Measurements from ENCODE around the gene PPIH.

Gene PPIH

DNA sequence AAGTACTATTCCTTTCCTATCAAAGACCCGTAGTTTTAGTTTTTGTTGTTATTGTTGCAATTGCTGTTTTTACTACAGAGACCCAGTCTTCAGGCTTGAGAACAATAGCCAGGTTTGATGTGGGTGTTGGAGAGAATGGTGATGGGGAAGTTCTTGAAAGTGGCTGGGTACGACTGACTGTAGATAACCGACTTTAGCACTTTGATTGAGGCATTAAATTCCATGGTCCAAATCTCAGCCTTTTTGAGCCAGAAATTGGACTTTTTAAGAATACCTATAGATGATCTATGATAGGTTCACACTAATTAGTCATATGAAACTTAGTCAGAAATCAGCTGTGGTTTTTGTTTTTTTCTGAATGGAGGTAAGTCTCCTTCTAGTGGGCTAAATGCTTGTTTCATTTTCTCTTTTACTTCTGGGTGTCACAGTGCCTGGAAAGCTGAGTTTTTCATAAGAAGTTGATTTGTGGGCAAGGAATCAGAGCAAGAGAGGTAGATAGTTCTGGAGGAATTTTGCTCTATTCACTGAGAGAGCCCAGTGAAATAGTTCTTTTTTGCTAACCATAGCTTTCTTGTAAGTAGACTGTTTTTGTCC is 2.8 kb downstream of the PPIH start:
- peaks cover 14% of the 10 kb centered on the region; the same call in 1 of the 2 replicates for H3K36me3 ChIP-seq (ENCODE audit: insufficient read depth, low read length)
- H3K27ac ChIP-seq (ENCODE audit: low read depth, low read length): no peak overlapping the region
- peaks cover 17% of the 10 kb centered on the region for H3K4me1 ChIP-seq (ENCODE audit: control insufficient read depth, insufficient read depth, low read length, unreplicated experiment)
- H2AFZ ChIP-seq (ENCODE audit: low read length, unreplicated experiment): no peak overlapping the region
- H3K4me3 ChIP-seq (ENCODE audit: low read depth, low read length): no peak overlapping the region
- peaks cover 27% of the 10 kb centered on the region for H3K79me2 ChIP-seq (ENCODE audit: control insufficient read depth, insufficient read depth, low read length, unreplicated experiment)
- H3K27me3 ChIP-seq (ENCODE audit: insufficient read depth, low read length): no peaks in the 10 kb centered on the region

DNA sequence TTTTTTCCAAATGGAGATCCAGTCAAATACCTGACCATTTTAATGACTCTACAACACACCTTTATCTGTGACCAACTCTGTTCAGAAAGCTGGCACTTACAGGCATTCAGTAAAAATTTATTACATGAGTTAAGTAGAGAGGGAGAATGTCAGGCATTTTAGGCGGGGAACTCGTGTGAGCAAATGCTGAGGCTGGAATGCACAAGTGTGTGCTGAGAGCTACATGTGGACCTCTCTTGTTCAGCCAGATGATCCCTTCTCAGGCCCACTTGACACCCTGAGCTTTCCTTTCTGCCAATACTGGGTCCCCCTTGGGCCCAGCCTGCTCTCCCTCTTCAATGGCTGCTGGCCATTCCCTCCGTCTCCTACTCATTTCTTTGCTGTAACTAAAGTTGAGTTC is 11.7 kb downstream of the PPIH start:
- H3K4me1 ChIP-seq (ENCODE audit: control insufficient read depth, insufficient read depth, low read length, unreplicated experiment): no peaks in the 10 kb centered on the region
- no peaks in the 10 kb centered on the region for H3K79me2 ChIP-seq (ENCODE audit: control insufficient read depth, insufficient read depth, low read length, unreplicated experiment)
- H3K36me3 ChIP-seq (ENCODE audit: insufficient read depth, low read length): peaks cover 4% of the 10 kb centered on the region; the same call in 1 of the 2 replicates
- H3K27me3 ChIP-seq (ENCODE audit: insufficient read depth, low read length): no peaks in the 10 kb centered on the region
- H3K4me3 ChIP-seq (ENCODE audit: low read depth, low read length): no peak overlapping the region
- no peak overlapping the region for H2AFZ ChIP-seq (ENCODE audit: low read length, unreplicated experiment)
- H3K27ac ChIP-seq (ENCODE audit: low read depth, low read length): no peak overlapping the region

DNA sequence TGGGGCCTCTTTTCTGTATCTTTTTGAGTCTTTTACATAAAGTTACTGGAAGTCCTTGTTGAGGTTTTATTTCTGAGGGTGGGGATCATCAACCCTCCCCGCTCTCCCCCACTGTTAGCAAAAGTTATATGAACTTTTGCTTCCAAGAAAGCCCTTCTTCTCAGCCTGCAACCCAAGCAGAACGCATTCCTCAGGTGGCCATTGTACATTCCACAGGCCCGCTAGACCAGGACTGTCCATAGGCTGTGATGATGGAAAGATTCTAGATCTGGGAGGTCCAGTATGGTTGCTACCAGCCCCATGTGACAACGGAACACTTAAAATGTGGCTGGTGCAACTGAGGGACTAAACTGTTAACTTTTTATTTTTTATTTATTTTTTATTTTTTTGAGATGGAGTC is 12.2 kb downstream of the PPIH start:
- Histone ChIP-seq H3K4me1 (ENCODE audit: control insufficient read depth, insufficient read depth, low read length, unreplicated experiment) (no peaks in the 10 kb centered on the region), H3K79me2 (ENCODE audit: control insufficient read depth, insufficient read depth, low read length, unreplicated experiment) (no peaks in the 10 kb centered on the region), H3K27ac (ENCODE audit: low read depth, low read length) (no peak overlapping the region), H3K36me3 (ENCODE audit: insufficient read depth, low read length) (peaks cover 7% of the 10 kb centered on the region; the same call in 1 of the 2 replicates), H2AFZ (ENCODE audit: low read length, unreplicated experiment) (no peak overlapping the region), H3K4me3 (ENCODE audit: low read depth, low read length) (no peak overlapping the region), H3K27me3 (ENCODE audit: insufficient read depth, low read length) (no peaks in the 10 kb centered on the region)

DNA sequence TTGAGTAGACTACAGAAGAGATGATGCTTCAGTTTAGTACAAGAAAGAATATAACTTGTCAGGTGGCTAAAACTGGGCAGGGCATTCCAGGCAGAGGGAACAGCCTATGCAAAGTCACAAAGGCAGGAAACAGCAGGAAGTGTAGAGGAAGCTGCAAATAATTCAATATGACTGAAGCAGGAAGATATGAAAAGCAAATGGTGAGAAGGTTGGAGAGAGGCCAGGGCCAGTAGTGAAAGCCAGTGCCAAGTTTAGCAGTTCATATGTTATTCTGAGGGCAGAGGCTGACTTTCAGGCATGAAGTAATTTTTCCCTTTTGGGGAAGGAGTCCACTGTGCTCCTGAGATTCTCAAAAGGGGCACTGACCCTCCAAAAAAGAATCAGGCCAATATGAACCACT is 16.0 kb downstream of the PPIH start:
- Histone ChIP-seq H3K27ac (ENCODE audit: low read depth, low read length) (no peak overlapping the region), H2AFZ (ENCODE audit: low read length, unreplicated experiment) (no peak overlapping the region), H3K27me3 (ENCODE audit: insufficient read depth, low read length) (no peaks in the 10 kb centered on the region), H3K79me2 (ENCODE audit: control insufficient read depth, insufficient read depth, low read length, unreplicated experiment) (no peaks in the 10 kb centered on the region), H3K4me3 (ENCODE audit: low read depth, low read length) (no peak overlapping the region), H3K4me1 (ENCODE audit: control insufficient read depth, insufficient read depth, low read length, unreplicated experiment) (no peaks in the 10 kb centered on the region), H3K36me3 (ENCODE audit: insufficient read depth, low read length) (peaks cover 9% of the 10 kb centered on the region; the same call in 1 of the 2 replicates)

DNA sequence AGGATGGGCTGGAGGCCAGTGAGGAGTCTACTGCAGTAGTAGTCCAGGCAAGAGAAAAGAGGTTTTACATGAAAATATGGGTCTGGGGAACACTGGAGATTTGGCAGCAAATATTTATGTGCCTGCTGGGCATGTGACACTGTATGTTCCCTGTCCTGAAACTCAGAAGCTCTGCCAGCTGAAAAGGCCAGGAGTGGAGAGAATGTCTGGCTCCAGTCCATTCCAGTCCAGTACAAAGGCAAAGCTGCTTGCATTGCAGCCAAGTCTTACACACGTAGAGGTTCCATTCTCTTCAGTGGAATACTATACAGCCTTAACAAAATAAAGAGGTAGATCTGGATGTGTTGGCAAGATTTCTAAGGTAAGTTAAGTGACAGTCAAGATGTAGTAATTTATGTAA is 16.5 kb downstream of the PPIH start:
- H3K27me3 ChIP-seq (ENCODE audit: insufficient read depth, low read length): no peaks in the 10 kb centered on the region
- H3K79me2 ChIP-seq (ENCODE audit: control insufficient read depth, insufficient read depth, low read length, unreplicated experiment): peaks cover under 1% of the 10 kb centered on the region
- peaks cover 9% of the 10 kb centered on the region; the same call in 1 of the 2 replicates for H3K36me3 ChIP-seq (ENCODE audit: insufficient read depth, low read length)
- no peak overlapping the region for H3K27ac ChIP-seq (ENCODE audit: low read depth, low read length)
- no peak overlapping the region for H3K4me3 ChIP-seq (ENCODE audit: low read depth, low read length)
- peaks cover 3% of the 10 kb centered on the region for H3K4me1 ChIP-seq (ENCODE audit: control insufficient read depth, insufficient read depth, low read length, unreplicated experiment)
- H2AFZ ChIP-seq (ENCODE audit: low read length, unreplicated experiment): no peak overlapping the region

DNA sequence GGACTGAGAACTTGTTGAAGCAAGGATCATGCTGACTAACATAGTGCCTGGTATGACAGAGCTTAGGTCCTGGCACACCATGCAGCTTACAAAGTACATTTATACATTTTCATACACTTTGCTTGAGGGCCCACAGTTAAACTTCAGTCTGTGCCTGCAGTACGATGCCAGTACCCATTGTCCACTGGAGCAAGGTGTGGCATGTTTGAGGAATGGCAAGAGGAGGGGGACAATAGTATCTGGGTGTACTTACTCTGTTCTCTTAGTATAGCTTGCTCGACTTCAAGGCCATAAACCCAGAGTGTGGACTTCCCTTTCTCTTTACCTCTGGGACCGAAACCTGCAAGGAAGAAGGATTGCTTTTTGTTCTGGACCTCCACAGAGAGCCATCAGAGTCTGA is 17.2 kb downstream of the PPIH start:
- Histone ChIP-seq H3K36me3 (ENCODE audit: insufficient read depth, low read length) (0 out of 2 replicates have a peak, but pooled peaks cover 9% of the 10 kb centered on the region), H2AFZ (ENCODE audit: low read length, unreplicated experiment) (no peak overlapping the region), H3K4me3 (ENCODE audit: low read depth, low read length) (no peak overlapping the region), H3K27me3 (ENCODE audit: insufficient read depth, low read length) (no peaks in the 10 kb centered on the region), H3K27ac (ENCODE audit: low read depth, low read length) (no peak overlapping the region), H3K79me2 (ENCODE audit: control insufficient read depth, insufficient read depth, low read length, unreplicated experiment) (peaks cover 7% of the 10 kb centered on the region), H3K4me1 (ENCODE audit: control insufficient read depth, insufficient read depth, low read length, unreplicated experiment) (peaks cover 10% of the 10 kb centered on the region)

DNA sequence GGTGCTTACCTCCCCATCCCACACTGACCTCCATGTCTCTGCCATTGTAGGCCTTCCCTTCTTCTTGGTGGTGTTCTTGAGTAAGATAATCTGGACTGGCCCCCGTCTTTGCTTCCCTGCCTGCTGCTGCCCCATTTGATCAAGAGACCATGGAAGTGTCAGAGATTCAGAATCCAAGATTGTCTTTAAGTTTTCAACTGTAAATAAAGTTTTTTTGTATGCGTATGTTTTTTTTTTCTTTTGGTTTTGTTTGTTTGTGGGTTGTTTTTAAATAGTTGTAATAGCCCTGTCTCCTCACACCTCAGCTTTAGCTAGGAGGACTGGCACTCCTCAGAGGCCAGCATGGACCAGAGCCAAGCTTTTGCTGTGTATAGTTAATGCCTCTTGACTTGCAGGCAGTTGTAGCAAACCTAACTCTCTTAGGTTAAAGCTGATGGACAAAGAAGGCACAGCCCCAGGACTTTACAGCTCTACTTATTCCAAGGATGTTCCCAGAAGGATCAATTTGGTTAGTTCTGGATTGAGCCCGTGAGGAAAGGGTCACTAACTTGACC is 18.4 kb downstream of the PPIH start:
- Histone ChIP-seq H3K4me3 (ENCODE audit: low read depth, low read length) (no peak overlapping the region), H2AFZ (ENCODE audit: low read length, unreplicated experiment) (no peak overlapping the region), H3K27me3 (ENCODE audit: insufficient read depth, low read length) (no peaks in the 10 kb centered on the region), H3K4me1 (ENCODE audit: control insufficient read depth, insufficient read depth, low read length, unreplicated experiment) (peaks cover 15% of the 10 kb centered on the region), H3K36me3 (ENCODE audit: insufficient read depth, low read length) (0 out of 2 replicates have a peak, but pooled peaks cover 9% of the 10 kb centered on the region), H3K79me2 (ENCODE audit: control insufficient read depth, insufficient read depth, low read length, unreplicated experiment) (peaks cover 18% of the 10 kb centered on the region), H3K27ac (ENCODE audit: low read depth, low read length) (no peak overlapping the region)

DNA sequence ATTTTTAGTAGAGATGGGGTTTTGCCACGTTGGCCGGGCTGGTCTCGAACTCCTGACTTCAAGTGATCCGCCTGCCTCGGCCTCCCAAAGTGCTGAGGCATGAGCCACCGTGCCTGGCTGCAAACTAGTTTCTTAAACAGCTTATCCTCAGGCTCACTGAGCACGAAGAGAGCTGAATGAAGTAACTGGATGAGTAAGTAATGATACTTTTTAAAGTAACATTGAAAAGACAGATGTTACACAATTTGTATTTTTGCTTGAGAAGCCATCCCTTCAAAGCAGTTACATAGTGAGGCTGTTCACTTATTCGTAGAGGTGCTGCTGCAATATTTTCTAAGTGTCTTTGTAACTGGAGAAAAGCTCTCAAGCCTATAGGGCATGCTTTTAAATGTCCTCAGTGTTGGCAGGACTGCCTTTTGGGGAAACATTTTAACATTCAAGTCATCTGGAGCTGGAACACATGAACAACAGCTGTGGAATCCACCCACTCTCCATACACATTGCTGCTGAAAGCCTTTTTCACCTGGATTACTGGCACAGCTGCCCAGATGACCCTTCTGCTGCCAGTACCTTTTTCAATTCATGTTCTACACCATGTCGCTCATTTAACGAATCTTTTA is 21.3 kb downstream of the PPIH start:
- Histone ChIP-seq H3K27ac (ENCODE audit: low read depth, low read length) (no peak overlapping the region), H3K36me3 (ENCODE audit: insufficient read depth, low read length) (peaks cover 18% of the 10 kb centered on the region), H2AFZ (ENCODE audit: low read length, unreplicated experiment) (no peak overlapping the region), H3K4me3 (ENCODE audit: low read depth, low read length) (no peak overlapping the region), H3K79me2 (ENCODE audit: control insufficient read depth, insufficient read depth, low read length, unreplicated experiment) (peaks cover 34% of the 10 kb centered on the region), H3K27me3 (ENCODE audit: insufficient read depth, low read length) (no peaks in the 10 kb centered on the region), H3K4me1 (ENCODE audit: control insufficient read depth, insufficient read depth, low read length, unreplicated experiment) (peaks cover 18% of the 10 kb centered on the region)

DNA sequence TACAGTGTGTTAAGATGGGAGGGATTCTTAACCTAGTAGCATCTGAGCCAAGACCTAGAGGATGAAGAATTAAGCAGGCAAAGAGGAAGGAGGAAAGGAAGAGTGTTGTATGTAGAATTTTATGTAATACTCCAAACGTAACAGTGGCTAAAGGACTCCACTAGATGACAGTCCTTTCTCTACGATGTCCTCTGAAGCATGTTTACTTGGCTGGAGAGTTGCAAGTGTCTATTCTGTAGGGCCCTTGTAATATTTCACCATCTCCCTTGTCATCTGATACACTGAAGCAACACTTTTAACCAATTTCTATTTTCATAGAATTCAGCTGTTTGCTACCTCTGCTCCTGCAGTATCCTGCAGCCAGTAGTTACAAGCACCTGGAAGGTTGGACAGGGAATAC is 21.8 kb downstream of the PPIH start:
- peak overlapping the region; percentile 96 for H3K4me3 ChIP-seq (ENCODE audit: low read depth, low read length)
- H3K36me3 ChIP-seq (ENCODE audit: insufficient read depth, low read length): peaks cover 24% of the 10 kb centered on the region
- peaks cover 40% of the 10 kb centered on the region for H3K79me2 ChIP-seq (ENCODE audit: control insufficient read depth, insufficient read depth, low read length, unreplicated experiment)
- no peak overlapping the region for H2AFZ ChIP-seq (ENCODE audit: low read length, unreplicated experiment)
- H3K4me1 ChIP-seq (ENCODE audit: control insufficient read depth, insufficient read depth, low read length, unreplicated experiment): peaks cover 24% of the 10 kb centered on the region
- H3K27ac ChIP-seq (ENCODE audit: low read depth, low read length): no peak overlapping the region
- no peaks in the 10 kb centered on the region for H3K27me3 ChIP-seq (ENCODE audit: insufficient read depth, low read length)

DNA sequence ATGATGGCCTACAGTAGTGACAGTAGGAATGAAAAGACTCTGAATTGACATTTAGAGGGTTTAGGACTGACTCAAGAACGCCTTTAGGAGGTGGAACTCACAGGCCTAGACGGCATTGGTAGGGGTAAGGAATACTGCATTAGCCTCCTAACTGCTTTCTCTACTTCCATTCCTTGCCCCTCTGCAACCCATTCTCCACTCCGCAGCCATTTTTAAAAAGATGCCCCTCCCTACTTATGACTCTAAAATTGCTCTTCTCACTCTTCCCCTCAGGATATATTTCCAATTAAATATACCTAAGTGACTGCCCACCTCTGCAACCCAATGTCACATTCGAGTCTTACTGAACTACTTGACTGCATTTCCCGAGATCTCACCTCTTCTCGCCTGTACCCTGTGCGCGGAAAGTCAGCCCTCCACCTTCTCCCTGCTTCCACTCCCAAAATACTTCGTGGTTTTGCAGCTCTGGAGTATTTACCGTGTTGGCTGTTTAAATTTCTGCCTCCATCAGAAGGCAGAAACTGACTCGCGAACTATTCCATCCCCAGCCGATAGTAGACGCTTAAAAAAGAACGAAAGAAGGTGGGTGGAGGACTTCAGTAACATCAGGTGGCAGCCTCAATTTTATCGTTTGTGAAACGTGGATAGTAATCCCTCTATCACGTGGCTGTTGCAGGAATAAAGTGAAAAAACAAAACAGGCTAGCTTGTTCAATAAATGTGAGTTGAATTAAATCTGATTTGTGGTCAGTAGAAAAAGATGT is 22.9 kb downstream of the PPIH start:
- peak overlapping the region; percentile 67 for H3K27ac ChIP-seq (ENCODE audit: low read depth, low read length)
- peak overlapping the region; percentile 96 for H3K4me3 ChIP-seq (ENCODE audit: low read depth, low read length)
- H3K27me3 ChIP-seq (ENCODE audit: insufficient read depth, low read length): no peaks in the 10 kb centered on the region
- H3K79me2 ChIP-seq (ENCODE audit: control insufficient read depth, insufficient read depth, low read length, unreplicated experiment): peaks cover 51% of the 10 kb centered on the region
- peak overlapping the region; percentile 62 for H2AFZ ChIP-seq (ENCODE audit: low read length, unreplicated experiment)
- peaks cover 35% of the 10 kb centered on the region for H3K4me1 ChIP-seq (ENCODE audit: control insufficient read depth, insufficient read depth, low read length, unreplicated experiment)
- H3K36me3 ChIP-seq (ENCODE audit: insufficient read depth, low read length): peaks cover 18% of the 10 kb centered on the region
